ENCODE results near the gene CLEC7A. TPM values are rescaled to one million over a fixed set of nuclear protein-coding genes. Genes with fewer than 3 reads are reported as not detected.

The CLEC7A gene
- total RNA-seq, 1 experiment from 2014 or later = not detected

DNA sequence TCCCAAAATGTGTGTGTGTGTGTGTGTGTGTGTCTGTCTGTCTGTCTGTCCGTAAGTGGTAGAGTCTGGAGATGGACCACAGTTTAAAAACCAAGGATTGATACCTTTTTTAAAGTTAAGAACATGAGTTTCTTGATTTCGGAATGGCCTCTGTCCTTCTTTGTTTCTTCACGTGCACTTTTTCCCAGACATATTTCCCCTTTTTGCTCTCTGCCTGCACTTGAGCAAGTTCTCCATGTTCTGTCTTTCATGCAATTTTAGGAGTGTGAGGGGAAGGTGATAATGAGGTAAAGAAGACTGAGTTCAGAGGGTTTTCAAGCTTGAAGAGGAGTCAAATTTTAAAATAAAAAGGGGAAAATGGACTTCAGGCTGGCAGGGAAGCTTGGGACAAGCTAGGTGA is 29.3 kb upstream of the CLEC7A start:
- ChIA-PET POLR2A (interaction anchor here (1.1 kb wide), 1 partner anchor 53 kb away, joined by 3 read pairs; no protein-coding TSS in a partner anchor), RAD21 (ENCODE audit: low non-redundant PET in 1 of 2, low total read pairs in 2 of 2, uncharacterized antibody in 2 of 2, unreplicated experiment in 2 of 2) (no interaction called here)
- no TSS peak for BruUV-seq (replicated peaks)

More for the DNA sequence above, 29.3 kb upstream of the CLEC7A start:
- H3K36me3 ChIP-seq (ENCODE audit: control insufficient read depth in 1 of 2, insufficient read depth in 2 of 2, low read length in 2 of 2) = no peaks in the 10 kb centered on the region
- TF ChIP-seq ELF1 (IDR thresholded peaks at IDR 0.05; ENCODE audit: borderline replicate concordance, low read depth) (no peak), POLR2A (IDR thresholded peaks at IDR 0.05; ENCODE audit: borderline replicate concordance, extremely low read depth, insufficient read depth, insufficient read length) (no peak), SRF (IDR thresholded peaks at IDR 0.05; ENCODE audit: low read depth) (no peak)
- TF ChIP-seq, protein P1, sequence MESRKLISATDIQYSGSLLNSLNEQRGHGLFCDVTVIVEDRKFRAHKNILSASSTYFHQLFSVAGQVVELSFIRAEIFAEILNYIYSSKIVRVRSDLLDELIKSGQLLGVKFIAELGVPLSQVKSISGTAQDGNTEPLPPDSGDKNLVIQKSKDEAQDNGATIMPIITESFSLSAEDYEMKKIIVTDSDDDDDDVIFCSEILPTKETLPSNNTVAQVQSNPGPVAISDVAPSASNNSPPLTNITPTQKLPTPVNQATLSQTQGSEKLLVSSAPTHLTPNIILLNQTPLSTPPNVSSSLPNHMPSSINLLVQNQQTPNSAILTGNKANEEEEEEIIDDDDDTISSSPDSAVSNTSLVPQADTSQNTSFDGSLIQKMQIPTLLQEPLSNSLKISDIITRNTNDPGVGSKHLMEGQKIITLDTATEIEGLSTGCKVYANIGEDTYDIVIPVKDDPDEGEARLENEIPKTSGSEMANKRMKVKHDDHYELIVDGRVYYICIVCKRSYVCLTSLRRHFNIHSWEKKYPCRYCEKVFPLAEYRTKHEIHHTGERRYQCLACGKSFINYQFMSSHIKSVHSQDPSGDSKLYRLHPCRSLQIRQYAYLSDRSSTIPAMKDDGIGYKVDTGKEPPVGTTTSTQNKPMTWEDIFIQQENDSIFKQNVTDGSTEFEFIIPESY (IDR thresholded peaks at IDR 0.05; ENCODE audit: extremely low read depth, insufficient replicate concordance, low read length) = no peak
- TF ChIP-seq, protein P2, sequence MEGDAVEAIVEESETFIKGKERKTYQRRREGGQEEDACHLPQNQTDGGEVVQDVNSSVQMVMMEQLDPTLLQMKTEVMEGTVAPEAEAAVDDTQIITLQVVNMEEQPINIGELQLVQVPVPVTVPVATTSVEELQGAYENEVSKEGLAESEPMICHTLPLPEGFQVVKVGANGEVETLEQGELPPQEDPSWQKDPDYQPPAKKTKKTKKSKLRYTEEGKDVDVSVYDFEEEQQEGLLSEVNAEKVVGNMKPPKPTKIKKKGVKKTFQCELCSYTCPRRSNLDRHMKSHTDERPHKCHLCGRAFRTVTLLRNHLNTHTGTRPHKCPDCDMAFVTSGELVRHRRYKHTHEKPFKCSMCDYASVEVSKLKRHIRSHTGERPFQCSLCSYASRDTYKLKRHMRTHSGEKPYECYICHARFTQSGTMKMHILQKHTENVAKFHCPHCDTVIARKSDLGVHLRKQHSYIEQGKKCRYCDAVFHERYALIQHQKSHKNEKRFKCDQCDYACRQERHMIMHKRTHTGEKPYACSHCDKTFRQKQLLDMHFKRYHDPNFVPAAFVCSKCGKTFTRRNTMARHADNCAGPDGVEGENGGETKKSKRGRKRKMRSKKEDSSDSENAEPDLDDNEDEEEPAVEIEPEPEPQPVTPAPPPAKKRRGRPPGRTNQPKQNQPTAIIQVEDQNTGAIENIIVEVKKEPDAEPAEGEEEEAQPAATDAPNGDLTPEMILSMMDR (IDR thresholded peaks at IDR 0.05 in 2 of 3, conservative IDR thresholded peaks at IDR 0.05 in 1 of 3; ENCODE audit: borderline replicate concordance in 1 of 3, insufficient read depth in 1 of 3, low read depth in 2 of 3, low read length in 2 of 3) = no peak
- no peaks in the 10 kb centered on the region for H3K9me3 ChIP-seq (ENCODE audit: control insufficient read depth in 1 of 2, insufficient read depth in 1 of 2, low read depth in 1 of 2, low read length in 2 of 2)
- DNase-seq (ENCODE audit: low read depth, low spot score) (no peak), ATAC-seq (no peak)
- H3K27ac ChIP-seq (ENCODE audit: low read depth, low read length) = no peak overlapping the region
- H3K4me3 ChIP-seq (replicated peaks in 1 of 2; ENCODE audit: low read depth in 1 of 2, low read length in 2 of 2) = no peak overlapping the region
- no peaks in the 10 kb centered on the region for H3K27me3 ChIP-seq (ENCODE audit: insufficient read depth, low read length)
- CTCF ChIA-PET = no interaction called here
- no peaks in the 10 kb centered on the region for H3K79me2 ChIP-seq (ENCODE audit: insufficient read depth, low read length)
- no peak overlapping the region for H3K9ac ChIP-seq (ENCODE audit: low read length)
- H3K9me2 ChIP-seq (ENCODE audit: insufficient read depth) = no peaks in the 10 kb centered on the region
- H4K20me1 ChIP-seq (ENCODE audit: insufficient read depth) = no peaks in the 10 kb centered on the region
- no peak overlapping the region for H2AFZ ChIP-seq (ENCODE audit: low read depth, low read length, poor library complexity, severe bottlenecking)
- no peaks in the 10 kb centered on the region for H3K4me1 ChIP-seq (ENCODE audit: control insufficient read depth in 1 of 2, insufficient read depth in 2 of 2, low read length in 2 of 2)
- H3K4me2 ChIP-seq (ENCODE audit: low read length) = no peak overlapping the region
- intact Hi-C loops (cut with micrococcal nuclease) = no loop called here
